Activated T-helper 2 cell treated with anti-CD3 and anti-CD28 coated beads, Interferon-gamma antibody, Interleukin-2, Interleukin-4, amounts not matched to agents 10 μg/mL and 5 μg/mL and 100 μg/mL, durations not matched to agents 14 hours and 24 hours and 36 hours (primary cell): ENCODE data around the gene S100A7. TPM values are rescaled to one million over a fixed set of nuclear protein-coding genes. Genes with fewer than 3 reads are reported as not detected.
"Not testable (repeated sequence)": the region's sequence is repeated elsewhere in the genome, so short reads cannot be mapped to it uniquely, and the experiment has no call there.

Experiments used
- DNase-seq: peaks from one replicate; pipeline ENCODE4 v3.0.0; 2021; ENCODE audit warnings: low spot score
- H3K27ac Mint-ChIP-seq: one replicate; pipeline ENCODE4 v1.8.0; 2021; ENCODE audit warnings: mixed read lengths
- H3K27me3 Mint-ChIP-seq: one replicate; pipeline ENCODE4 v1.8.0; 2021; ENCODE audit warnings: low read depth, mixed read lengths
- H3K36me3 Mint-ChIP-seq: one replicate; pipeline ENCODE4 v1.8.0; 2021; ENCODE audit warnings: low read depth, mixed read lengths
- H3K4me1 Mint-ChIP-seq: one replicate; pipeline ENCODE4 v1.8.0; 2021; ENCODE audit warnings: low read depth, mixed read lengths
- H3K4me3 Mint-ChIP-seq: one replicate; pipeline ENCODE4 v1.8.0; 2021; ENCODE audit warnings: low read depth, mild to moderate bottlenecking, moderate library complexity, mixed read lengths
- H3K9me3 Mint-ChIP-seq: one replicate; pipeline ENCODE4 v1.8.0; 2021; ENCODE audit warnings: mixed read lengths
- intact Hi-C: fragments of 100-400 bp; cut with micrococcal nuclease; formaldehyde crosslinking; loops from one replicate; pipeline ENCODE4 v1.15.1; 2023
- total RNA-seq: library from RNA; stranded (reverse); gene quantifications from 2 replicates; pipeline ENCODE4 v1.2.3, GENCODE V29; 2022

The S100A7 gene
- total RNA-seq, 1 donor from 2014 or later, result not detected

- Mint-ChIP-seq H3K27ac (no peak overlapping the region), H3K9me3 (no peaks in the 10 kb centered on the region), H3K4me1 (no peaks in the 10 kb centered on the region), H3K36me3 (no peaks in the 10 kb centered on the region), H3K4me3 (no peak overlapping the region), H3K27me3 (no peaks in the 10 kb centered on the region)
- DNase-seq, result no peak
- intact Hi-C loops, result no loop called here
Observed at GRCh38 chr1:153420306-153420705, 40.1 kb downstream of the S100A7 start.

- H3K4me1 Mint-ChIP-seq, H3K4me3 Mint-ChIP-seq, DNase-seq, H3K9me3 Mint-ChIP-seq, intact Hi-C loops, H3K27ac Mint-ChIP-seq, H3K27me3 Mint-ChIP-seq, H3K36me3 Mint-ChIP-seq: not testable (repeated sequence)
Observed at GRCh38 chr1:153419436-153419793, 41.0 kb downstream of the S100A7 start.

- DNase-seq, H3K36me3 Mint-ChIP-seq, H3K27me3 Mint-ChIP-seq, H3K4me1 Mint-ChIP-seq, intact Hi-C loops, H3K4me3 Mint-ChIP-seq, H3K27ac Mint-ChIP-seq, H3K9me3 Mint-ChIP-seq: not testable (repeated sequence)
Observed at GRCh38 chr1:153418758-153419435, 41.6 kb downstream of the S100A7 start.

GRCh38 chr1:153417136-153417888, 43.1 kb downstream of the S100A7 start:
- intact Hi-C loops, result no loop called here
- DNase-seq, result no peak
- H3K27ac Mint-ChIP-seq, result no peak overlapping the region
- H3K4me3 Mint-ChIP-seq, result no peak overlapping the region
- H3K27me3 Mint-ChIP-seq, result no peaks in the 10 kb centered on the region
- no peaks in the 10 kb centered on the region for H3K4me1 Mint-ChIP-seq
- no peaks in the 10 kb centered on the region for H3K36me3 Mint-ChIP-seq
- no peaks in the 10 kb centered on the region for H3K9me3 Mint-ChIP-seq

GRCh38 chr1:153415850-153416570, 44.4 kb downstream of the S100A7 start, which contains the start of gene S100A7A:
Gene S100A7A, plus strand, starts transcription at chr1:153416520. Its CDS starts 1,563 bp downstream, at chr1:153418083.
- Mint-ChIP-seq H3K27me3 (no peaks in the 10 kb centered on the region), H3K9me3 (no peaks in the 10 kb centered on the region)

GRCh38 chr1:153413961-153414360, 46.5 kb downstream of the S100A7 start:
- intact Hi-C loops, H3K27me3 Mint-ChIP-seq, H3K9me3 Mint-ChIP-seq, H3K36me3 Mint-ChIP-seq, H3K4me3 Mint-ChIP-seq, H3K4me1 Mint-ChIP-seq, H3K27ac Mint-ChIP-seq, DNase-seq: not testable (repeated sequence)

More at GRCh38 chr1:153415850-153416570, 44.4 kb downstream of the S100A7 start, which contains the start of gene S100A7A:
- Mint-ChIP-seq H3K4me3 (no peak within 1 kb of the TSS), H3K27ac (no peak within 1 kb of the TSS), H3K4me1 (no peaks in the 10 kb centered on the region), H3K36me3 (no peaks in the 10 kb centered on the region)
- DNase-seq, result no peak
- intact Hi-C loops, result no loop called here

Other genes with a start within 250 kb of the S100A7 start
- gene PRR9, start 243.1 kb downstream of the S100A7 start, total RNA-seq, result not detected in 2 replicates
- gene LORICRIN, start 201.0 kb downstream of the S100A7 start, total RNA-seq, result not detected in 2 replicates
- gene PGLYRP3, start 147.7 kb downstream of the S100A7 start, total RNA-seq, result not detected in 2 replicates
- not detected in 2 replicates for gene PGLYRP4, start 111.8 kb downstream of the S100A7 start, total RNA-seq
- gene S100A9, start 102.8 kb downstream of the S100A7 start, total RNA-seq, result not detected in 2 replicates
- gene S100A12, start 85.0 kb downstream of the S100A7 start, total RNA-seq, result not detected in 2 replicates
- not detected in 2 replicates for gene S100A8, start 69.6 kb downstream of the S100A7 start, total RNA-seq
- not detected in 2 replicates for gene S100A7A, start 44.1 kb downstream of the S100A7 start, total RNA-seq
- 209 and 229 TPM in 2 replicates for gene S100A6, start 75.3 kb upstream of the S100A7 start, total RNA-seq
- 1.8 and 2.4 TPM in 2 replicates for gene S100A5, start 80.3 kb upstream of the S100A7 start, total RNA-seq
- gene S100A4, start 85.2 kb upstream of the S100A7 start, total RNA-seq, result 175 and 181 TPM in 2 replicates
- not detected in 2 replicates for gene S100A3, start 88.6 kb upstream of the S100A7 start, total RNA-seq
- 0.44 and 0.75 TPM in 2 replicates for gene S100A2, start 105.2 kb upstream of the S100A7 start, total RNA-seq
- gene S100A16, start 152.5 kb upstream of the S100A7 start, total RNA-seq, result not detected in 2 replicates
- gene S100A14, start 155.7 kb upstream of the S100A7 start, total RNA-seq, result not detected in 2 replicates
- 3.9 and 4.0 TPM in 2 replicates for gene S100A13, start 166.9 kb upstream of the S100A7 start, total RNA-seq
- gene S100A1, start 167.8 kb upstream of the S100A7 start, total RNA-seq, result not detected in 2 replicates
- 94.6 and 98.7 TPM in 2 replicates for gene CHTOP, start 173.4 kb upstream of the S100A7 start, total RNA-seq
- 32.8 and 33.1 TPM in 2 replicates for gene SNAPIN, start 198.1 kb upstream of the S100A7 start, total RNA-seq
- gene ILF2, start 210.3 kb upstream of the S100A7 start, total RNA-seq, result 352 and 358 TPM in 2 replicates
- gene NPR1, start 218.0 kb upstream of the S100A7 start, total RNA-seq, result not detected in 2 replicates